ENCODE measurements around the gene DST.

Gene DST

GRCh38 chr6:56620229-56620868 lies 22.3 kb downstream of the DST start:
- no peak for DNase-seq

- no peak for DNase-seq
These were observed 24.6 kb downstream of the DST start for GRCh38 chr6:56618050-56618449.

- DNase-seq: no peak
These were observed 25.7 kb downstream of the DST start for GRCh38 chr6:56616967-56617366.

GRCh38 chr6:56613247-56613851 lies 29.3 kb downstream of the DST start:
- DNase-seq: no peak

GRCh38 chr6:56608332-56608731 lies 34.4 kb downstream of the DST start:
- DNase-seq: no peak

DNA sequence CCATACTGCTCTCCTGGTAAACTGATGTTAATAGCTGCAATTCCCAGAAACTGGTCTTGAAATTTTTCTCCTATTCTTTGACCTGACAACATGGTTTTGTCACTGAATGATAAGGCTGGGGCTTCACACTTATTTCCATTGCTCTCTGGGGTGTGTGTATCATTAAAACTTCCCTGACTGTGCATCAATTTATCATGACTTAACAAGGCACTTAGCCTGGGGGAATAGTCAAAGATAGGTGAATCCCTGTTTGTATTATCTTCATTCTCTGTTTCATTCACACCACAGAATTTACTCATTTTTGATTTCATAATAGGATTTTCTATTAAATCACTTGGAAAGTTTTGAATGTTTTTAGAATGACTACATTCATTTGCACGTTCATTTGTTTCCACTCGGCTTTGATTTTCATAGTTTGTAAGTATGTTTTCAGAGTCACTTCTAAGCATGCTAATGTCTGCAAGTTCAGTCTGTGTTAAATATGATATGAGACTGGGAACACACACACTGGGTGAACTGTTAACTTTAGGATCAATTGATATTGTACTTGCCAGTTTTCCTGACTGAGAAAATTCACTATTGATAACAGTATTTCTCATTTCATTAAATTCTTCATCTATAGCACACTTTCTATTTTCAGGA lies 35.5 kb downstream of the DST start:
- DNase-seq: no peak

DNA sequence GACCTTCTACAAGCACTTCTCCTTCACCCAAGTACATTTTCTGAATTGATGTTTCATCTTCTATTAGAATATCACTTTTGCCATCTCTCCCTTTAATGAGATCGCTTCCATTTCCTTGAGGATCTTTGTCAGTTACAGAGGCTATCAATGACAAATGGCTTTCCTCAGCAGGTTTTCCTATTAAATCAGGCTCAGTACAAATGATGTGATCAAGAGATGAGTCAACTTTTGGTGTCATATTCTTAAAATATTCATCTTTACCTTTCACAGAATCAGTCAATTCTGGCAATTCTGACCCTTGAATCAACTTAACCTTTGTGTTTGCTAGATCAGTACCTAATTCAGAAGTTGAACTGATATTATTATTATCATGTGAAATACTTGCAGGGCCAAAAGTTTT lies 37.3 kb downstream of the DST start:
- no peak for DNase-seq

DNA sequence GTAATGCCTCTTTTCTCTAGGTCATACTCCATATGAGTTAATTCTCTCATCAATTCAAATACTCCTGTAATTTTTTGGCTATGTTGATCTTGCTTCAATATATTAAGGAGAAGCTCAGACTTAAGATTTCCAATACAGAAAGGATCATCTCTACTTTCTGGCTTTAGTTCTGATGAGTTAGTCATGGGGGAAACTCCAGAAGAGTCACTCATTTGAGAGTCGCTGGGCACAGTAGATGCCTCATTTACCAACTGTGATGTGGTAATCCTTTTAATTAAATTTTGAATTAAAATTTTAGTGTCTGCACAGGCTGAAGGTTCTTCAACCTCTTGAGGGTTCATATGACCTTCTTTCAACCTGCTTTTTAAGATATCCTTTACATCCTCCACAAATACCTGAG lies 38.5 kb downstream of the DST start:
- DNase-seq: no peak

DNA sequence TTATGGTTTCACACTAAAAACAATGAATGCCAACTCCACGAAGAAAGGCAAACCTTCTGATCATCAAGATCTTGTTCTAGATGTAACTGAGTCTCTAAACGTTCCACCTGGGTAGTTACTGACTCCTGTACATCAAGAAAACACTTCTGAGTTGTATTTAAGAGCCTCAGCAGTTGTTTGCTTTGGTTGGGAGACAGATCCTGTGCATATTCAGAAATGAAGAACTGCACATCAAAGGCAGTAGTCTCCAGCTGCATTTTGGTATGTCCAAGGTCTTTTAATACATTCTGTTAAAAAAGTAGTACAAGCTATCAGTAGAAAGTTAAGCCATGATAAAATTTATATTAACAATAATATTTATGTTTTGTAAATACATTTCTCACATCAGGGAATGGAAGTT lies 41.3 kb downstream of the DST start:
- DNase-seq: no peak

- DNase-seq: peak; percentile 40
These were observed 47.1 kb downstream of the DST start for GRCh38 chr6:56595490-56596122.

GRCh38 chr6:56594699-56595098 lies 48.0 kb downstream of the DST start:
- no peak for DNase-seq

DNA sequence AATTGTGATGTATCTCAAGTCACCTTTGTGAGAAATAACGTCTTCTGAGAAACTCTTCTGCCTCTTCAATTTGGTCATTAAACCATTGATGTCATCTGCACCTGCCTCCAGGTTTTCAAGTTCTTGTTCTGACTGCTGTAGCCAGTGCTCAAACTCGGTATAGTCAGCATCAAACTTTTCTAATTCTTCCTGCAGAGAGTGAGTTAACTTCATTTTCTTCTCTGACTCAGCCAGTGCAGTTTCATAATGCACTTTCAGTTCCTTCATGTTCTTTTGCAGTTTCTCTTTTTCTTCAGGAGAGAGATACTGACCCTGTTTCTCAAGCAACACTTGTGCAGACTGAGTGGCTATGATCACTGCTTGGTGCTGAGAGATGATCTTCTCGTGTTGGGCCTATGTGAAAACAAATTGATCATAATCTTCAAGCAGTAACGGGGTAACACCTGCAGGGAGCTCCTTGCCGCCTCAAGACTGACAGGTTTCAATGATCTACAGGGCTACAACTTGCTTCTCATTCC lies 48.8 kb downstream of the DST start:
- DNase-seq: no peak

DNA sequence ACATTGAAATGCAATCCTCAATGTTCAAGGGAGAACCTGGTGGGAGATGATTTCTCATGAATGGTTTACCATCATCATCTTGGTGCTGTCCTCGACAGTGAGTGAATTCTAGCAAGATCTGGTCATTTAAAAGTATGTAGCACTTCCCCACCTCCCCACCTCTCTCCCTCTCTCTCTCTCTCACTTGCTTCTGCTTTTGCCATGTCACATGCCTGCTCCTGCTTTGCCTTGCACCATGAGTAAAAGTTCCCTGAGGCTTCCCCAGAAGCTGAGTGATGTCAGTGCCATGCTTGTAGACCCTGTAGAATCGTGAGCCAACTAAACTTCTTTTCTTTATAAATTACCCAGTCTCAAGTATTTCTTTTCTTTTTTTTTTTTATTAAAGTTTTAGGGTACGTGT lies 60.5 kb downstream of the DST start:
- DNase-seq: no peak

DNA sequence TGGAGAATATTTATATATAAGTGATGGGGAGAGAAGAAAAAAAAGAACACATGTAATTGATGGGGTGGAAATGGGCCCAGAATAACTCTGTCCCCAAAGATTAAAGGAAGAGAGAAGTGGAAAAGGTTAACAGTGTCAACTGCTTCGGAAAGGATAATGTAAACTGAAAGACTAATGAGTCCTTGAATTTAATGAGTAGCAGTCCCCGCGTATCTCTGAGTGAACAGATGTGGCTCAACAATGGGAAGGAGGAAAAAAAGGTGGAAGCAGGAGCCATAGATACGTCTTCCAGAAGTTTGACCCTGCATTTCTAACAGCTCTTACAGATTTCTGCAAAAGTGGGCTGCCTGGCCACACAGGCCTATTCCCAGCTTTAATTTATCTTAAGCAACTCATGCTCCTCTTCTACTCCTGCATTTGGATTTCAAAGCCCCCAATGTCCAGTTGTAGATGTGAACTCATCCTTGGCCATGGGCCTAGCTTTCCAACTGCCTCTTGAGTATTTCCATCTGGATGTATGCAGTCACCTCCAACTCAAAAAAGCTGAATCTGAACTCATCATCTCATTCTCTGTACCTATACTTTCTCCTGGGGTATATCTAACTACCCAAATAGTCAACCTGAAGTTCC lies 61.3 kb downstream of the DST start:
- DNase-seq: no peak

GRCh38 chr6:56580271-56580670 lies 62.4 kb downstream of the DST start:
- no peak for DNase-seq

- DNase-seq: no peak
These were observed 63.4 kb downstream of the DST start for GRCh38 chr6:56579155-56579851.

GRCh38 chr6:56575736-56576135 lies 67.0 kb downstream of the DST start:
- DNase-seq: no peak

GRCh38 chr6:56574292-56574691 lies 68.4 kb downstream of the DST start:
- no peak for DNase-seq

GRCh38 chr6:56573624-56574023 lies 69.1 kb downstream of the DST start:
- DNase-seq: no peak

GRCh38 chr6:56572788-56573471 lies 69.8 kb downstream of the DST start:
- no peak for DNase-seq

GRCh38 chr6:56571605-56572004 lies 71.1 kb downstream of the DST start:
- DNase-seq: no peak

All from CD4-positive, alpha-beta T cell treated with Interleukin-21 for 1 hour (primary cell).